HG02571 (cell line): Measurements from ENCODE around the gene PKP2.
"Not testable (repeated sequence)": the region's sequence is repeated elsewhere in the genome, so short reads cannot be mapped to it uniquely, and the experiment has no call there.

Source experiments
- ATAC-seq: cut with Tn5 transposase; IDR thresholded peaks from one replicate; pipeline ENCODE4 v1.9.1; 2021; ENCODE audit warnings: mild to moderate bottlenecking, moderate library complexity; ENCODE audit not compliant: unreplicated experiment

PKP2 gene

DNA sequence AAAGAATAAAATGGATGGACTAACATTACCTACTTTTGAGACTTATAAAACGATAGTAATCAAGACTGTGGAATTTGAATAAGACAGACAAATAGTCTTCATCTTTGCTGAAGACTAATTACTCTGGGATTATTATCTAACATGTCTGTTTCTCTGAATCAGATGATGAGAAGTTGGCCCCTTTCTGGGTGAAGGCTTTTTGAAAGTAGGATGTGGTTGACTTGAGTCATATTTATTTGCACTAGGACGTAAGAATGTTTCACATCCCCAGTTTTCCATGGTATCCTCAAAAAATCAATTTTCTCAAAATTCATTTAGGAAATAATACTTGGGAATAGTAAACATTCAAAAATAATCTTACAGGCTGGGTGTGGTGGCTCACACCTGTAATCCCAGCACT is 31.8 kb downstream of the PKP2 start:
- ATAC-seq: no peak

DNA sequence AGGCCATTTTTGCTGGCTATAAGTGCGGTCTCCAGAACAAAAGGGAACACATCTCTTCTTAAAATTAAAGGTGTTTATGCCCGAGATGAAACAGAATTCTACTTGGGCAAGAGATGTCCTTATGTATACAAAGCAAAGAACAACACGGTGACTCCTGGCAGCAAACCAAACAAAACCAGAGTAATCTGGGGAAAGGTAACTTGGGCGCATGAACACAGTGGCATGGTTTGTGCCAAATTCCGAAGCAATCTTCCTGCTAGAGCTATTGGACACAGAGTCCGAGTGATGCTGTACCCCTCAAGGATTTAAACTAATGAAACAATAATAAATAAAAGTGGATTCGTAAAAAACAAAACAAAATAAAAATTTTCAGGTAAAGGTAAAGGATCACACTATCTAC is 33.4 kb downstream of the PKP2 start:
- no peak for ATAC-seq

DNA sequence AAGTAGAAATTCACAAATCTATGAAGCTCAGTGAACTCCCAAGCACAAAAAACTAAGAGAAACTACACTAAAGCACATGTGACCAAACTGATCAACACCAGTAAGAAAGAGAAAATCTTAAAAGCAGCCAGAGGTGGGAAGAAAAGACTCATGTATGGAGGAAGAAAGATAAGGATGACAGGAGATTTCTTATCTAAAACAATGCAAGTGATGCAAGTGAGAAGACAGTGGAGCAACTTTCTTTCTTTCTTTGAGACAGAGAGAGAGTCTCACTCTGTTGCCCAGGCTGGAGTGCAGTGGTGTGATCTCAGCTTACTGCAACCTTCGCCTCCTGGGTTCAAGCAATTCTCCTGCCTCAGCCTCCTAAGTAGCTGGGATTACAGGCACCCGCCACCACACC is 34.9 kb downstream of the PKP2 start:
- ATAC-seq: not testable (repeated sequence)

DNA sequence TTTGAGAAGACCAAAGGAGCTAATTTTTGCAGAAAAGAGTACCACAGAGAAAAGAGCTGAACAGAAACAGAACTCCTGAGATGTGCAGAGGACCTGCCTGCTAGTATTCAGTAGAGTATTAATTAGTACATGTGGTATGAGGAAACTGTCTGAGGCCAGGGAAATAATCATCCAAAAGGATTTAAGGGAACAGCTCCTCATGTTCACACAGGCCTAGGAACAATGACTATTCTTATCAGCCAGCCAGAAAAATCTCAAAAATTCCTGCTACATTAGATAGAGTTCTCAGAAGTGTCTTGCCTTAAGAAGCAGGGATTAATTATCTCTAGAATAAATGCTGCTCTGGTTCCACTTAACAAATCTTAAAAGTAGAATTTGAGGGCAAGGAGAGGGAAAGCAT is 36.4 kb downstream of the PKP2 start:
- ATAC-seq: no peak

DNA sequence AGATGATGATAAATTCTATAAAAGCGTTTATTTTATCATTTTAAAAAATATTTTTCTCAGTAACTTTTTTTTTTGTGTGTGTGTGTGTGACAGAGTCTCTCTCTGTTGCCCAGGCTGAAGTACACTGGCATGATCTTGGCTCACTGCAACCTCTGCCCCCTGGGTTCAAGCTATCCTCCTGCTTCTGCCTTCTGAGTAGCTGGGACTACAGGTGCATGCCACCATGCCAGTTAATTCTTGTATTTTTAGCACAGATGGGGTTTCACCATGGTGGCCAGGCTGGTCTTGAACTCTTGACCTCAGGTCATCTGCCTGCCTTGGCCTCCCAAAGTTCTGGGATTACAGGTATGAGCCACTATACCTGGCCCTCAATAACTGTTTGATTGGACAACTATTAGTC is 37.2 kb downstream of the PKP2 start:
- ATAC-seq: no peak

DNA sequence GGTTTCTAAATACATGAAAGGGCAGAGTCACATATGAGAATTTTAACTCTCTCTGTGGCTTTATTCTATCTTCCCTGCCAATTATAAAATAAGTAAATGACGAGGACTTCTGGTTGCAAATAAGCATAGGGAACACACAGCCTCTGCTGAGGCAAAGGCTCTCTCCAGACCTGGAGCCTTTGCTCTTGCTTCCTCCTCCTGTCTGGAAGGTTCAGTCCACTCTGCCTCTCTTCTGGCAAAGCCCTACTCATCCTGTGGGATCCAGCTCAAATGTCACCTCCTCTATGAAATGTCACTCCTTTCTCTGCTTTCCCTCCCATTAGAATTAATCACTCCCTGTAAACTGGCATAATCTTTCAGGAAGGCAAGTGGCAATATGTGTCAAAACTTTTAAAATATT is 41.9 kb downstream of the PKP2 start:
- no peak for ATAC-seq

DNA sequence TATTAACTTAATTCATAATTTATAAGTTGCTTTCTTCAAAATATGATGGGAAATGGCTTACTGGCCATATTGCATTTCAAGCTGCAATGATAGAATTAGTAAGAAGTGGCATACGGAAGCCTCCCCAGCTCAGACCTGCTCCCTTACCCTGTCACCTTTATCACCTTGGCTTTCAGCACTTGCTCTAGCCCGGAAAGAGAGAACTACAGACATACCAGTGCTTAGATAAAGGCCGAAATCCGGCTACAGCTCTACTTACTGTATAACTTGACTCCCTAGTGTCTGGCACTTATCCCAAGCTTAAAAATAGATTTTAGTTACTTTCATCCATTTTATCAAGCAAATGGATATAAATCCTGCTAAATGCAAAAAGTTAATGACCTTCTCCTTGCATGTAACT is 42.5 kb downstream of the PKP2 start:
- no peak for ATAC-seq

DNA sequence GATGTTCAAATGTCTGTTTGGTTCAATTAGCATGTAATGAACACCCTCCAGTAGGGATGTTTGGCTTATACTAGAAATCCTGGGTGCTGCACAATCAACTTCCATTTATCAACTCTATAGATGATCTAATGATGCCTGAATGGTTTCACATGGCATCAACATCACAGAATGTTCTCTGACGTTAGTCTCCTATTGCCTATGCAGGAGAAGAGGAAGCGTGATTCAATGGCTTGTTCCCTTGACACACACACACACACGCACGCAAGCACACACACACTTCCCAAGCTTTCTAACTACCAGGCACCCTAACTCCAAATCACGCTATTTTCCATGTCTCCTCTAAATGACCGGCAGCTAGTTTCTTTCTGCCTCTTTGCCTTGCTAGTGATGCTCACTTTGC is 49.3 kb downstream of the PKP2 start:
- ATAC-seq: no peak

DNA sequence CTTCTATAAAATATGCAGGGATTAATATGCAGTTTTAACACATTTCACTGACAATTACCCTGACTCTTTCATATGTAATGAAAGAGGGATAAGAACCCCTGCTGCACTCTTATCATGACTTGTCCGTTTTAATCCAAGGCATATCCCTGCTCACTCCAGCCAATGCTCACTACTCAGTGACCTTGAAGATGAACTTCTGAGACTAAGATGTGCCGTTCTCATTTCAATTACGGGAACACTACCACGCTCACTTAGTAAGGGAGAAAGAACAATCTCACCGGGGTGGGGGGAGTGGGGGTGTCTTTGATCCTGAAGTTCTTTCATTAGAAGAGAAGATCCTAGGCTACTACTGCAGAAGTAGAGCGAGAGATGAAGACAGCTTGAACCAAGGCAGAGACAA is 50.5 kb downstream of the PKP2 start:
- ATAC-seq: no peak

DNA sequence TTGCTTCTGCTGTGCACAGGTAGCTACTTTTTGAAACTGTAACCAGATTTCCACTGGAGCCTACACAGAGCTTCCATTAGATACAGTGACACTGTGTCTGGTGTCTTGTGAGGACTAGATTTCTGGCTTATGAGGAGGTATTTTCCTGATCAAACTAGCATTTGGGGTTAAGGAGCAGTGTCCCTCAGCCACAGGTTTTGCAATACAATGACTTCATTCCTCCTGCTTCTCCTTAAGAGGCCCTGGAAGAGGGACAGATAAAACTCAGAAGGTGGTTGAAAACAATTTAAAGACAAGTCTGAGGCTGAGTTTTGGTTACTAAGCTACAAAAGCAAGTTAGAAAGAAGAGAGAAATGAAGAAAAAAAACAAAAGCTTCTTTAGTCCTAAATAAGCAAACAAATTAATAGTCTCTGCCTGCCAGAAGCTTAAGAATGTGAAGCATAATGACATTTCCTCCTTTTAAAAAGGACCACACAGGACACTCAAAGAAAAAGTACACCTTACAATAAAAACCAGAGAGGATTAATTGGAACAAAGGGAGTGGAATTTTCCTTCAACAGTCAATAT is 53.0 kb downstream of the PKP2 start:
- ATAC-seq: no peak

DNA sequence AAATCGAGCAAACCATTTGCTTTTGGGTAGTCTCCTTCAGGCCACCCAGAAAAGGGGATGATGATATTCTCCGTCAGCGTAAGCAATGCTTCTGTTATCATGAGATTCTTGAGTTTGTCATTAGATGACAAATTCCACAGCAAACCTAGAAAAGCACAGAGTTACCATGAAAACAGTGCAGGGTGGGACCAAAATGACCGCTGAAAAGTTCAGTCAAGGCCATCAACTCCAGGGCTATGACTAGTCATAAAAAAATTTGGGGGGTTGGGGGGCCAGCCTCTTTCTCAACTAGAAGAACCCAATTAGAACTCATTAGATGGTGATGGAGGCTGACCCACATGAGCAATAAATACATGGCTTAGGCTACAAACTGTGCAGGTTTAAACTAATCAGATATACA is 55.5 kb downstream of the PKP2 start:
- no peak for ATAC-seq

DNA sequence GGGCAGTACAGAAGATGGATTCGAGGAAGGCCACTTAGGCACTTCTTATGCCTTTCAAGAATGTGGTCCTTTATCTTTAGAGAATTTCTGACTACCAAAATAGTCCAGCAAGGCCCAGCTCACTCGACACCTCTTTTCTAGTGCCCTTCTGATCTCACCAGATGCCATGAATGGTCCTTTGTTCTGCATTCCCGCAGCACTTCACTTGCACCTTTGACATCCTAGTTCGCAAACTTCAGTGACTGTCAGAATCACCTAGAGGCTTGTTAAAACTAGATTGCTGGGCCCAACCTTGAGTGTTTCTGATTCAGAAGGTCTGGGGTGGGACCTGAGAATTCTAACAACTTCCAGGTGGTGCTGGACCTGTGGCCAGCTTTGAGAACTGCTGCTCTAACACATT is 56.7 kb downstream of the PKP2 start:
- no peak for ATAC-seq

DNA sequence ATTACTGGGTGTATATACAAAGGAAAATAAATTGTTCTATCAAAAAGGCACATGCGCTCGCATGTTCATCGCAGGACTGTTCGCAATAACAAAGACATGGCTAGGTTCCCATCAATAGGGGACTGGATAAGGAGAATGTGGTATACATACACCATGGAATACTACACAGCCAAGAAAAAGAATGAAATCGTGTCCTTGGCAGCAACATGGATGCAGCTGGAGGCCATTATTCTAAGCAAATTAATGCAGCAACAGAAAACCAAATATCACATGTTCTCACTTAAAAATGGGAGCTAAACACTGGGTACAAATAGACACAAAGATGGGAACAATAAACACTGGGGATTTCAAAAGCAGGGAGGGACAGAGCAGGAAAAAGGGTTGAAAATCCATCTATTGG is 58.6 kb downstream of the PKP2 start:
- ATAC-seq: no peak

DNA sequence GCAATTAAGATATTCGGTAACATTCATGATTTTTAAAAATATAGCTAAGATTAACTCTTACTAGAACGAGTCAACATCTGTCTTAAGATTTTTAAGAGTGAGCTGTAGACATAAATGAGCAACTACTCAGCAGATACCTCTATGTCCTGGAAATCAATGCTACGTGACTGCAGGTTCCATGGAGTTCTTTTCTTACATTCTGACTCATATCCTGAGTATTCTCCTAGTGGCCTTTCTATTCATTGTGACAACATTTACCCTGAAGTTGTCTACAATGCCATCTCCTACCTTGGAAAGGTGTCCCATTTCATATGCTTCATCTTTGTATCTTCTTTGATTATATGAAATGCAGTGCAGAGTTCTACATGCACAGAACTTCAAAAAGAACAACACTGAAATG is 59.9 kb downstream of the PKP2 start:
- ATAC-seq: no peak

DNA sequence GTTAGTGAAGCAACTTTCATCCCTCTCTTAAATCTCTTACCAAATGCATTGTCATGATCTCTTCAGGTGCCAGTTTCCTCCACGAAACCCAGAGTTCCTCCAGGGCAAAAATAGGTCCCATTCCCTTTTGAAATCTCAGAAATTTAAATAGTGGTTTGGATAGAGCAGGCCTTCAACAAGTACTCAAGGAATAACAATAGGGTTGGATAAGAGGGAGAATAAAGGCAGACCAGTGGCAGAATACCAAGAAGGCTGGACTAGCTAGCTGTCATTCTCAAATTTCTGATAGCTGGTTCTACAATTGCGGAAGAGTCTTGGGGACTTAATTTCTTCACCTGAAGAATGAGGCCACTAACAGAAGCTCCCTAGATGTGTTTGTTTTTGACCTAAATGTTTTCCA is 62.5 kb downstream of the PKP2 start:
- ATAC-seq: no peak

DNA sequence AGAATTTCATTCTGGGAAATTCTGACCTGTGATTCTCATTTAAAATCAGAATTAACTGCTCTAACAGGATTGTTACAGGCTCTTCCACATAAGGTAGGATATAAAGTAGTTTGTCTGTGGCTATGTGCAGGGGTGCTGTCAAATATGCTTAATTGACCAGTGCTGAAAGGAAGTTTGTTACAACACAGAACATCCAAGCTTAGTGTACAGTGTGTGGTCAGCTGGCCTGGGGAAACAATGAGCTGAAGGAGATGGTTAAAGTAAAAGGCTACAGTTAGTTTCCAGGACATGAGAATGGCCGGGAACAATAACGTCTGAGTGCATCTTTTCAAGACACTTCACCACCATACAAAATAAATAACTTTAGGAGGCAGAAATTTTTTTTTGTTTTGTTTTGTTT is 68.0 kb downstream of the PKP2 start:
- ATAC-seq: no peak

DNA sequence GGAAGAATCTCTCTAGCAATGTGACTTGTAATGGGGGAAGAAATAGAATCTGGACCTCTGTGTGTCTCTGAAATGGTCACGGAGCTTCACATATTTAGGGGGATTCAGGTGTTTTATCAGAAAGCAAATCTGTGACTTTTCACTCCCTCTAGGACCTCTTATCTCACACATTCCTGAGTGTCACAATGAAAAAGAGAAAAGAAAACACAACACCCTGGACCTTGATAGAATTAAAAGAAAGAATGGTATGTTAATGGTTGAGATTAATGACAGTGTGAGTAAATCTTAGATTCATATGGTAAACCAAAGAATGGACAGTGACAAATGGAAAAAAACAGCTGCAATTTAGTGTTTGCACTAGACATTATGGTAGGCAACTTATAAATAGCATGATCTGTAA is 68.5 kb downstream of the PKP2 start:
- no peak for ATAC-seq

DNA sequence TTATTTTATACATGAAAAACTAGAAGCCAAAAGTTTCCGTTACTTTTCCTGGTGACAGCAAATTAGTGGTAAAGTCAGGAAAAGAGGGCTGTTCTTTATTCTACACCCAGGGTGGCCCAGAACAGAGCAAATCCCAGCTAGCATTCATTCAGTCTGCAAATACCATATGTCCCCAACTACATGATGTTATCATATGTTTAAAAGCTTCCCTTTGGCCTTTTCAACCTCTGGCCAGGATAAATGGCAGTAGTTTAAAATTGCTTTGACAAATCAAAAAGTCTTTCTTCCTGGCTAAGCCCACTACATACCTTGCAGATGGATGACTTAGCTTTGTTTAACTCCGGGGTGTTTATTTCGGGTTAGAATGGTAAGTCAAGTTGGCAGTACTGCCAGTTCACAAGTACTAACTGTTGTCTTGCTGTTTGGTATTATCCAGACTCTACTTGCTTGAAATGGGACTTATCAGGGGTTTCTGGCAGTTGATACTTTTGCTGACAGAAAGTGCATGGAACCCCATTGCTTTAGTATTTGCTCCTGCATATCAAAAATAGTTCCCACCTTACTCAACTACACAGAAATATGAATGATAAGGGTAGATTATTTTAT is 69.7 kb downstream of the PKP2 start:
- no peak for ATAC-seq

DNA sequence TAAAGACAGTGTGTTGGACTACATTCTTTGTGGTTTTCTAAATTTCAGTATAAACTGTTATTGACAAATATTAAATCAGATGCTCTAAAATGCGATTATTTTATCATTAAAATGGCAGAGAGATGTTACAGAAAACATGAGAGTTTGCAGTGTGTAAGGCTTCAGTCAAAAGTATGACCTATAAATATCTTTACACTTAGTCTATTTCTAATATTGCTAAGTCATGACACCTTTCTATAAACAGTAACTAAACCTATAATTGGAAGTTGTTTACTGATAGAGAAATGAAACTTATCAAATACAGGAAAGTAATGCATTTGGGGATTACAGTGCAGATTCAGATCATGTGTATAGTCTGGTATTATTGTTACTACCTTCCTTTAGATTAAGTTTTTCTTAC is 72.0 kb downstream of the PKP2 start:
- ATAC-seq: no peak

DNA sequence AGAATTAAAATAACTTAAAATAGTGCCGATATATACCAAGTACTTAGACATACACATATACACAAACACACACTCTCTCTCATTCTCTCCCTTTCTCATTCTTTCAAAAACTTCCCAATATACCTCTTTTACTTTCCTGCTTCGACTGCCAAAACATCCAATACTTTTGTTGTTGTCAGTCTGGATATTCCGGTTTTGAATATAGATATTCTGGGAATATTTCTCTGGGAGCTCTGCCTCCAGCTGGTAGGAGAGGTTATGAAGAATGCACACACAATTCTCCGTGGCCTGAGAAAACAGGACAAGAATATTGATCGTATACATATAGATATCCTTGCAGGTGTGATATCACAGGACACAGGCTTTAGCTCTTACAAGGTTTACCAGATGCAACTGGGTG is 74.2 kb downstream of the PKP2 start:
- ATAC-seq: no peak

DNA sequence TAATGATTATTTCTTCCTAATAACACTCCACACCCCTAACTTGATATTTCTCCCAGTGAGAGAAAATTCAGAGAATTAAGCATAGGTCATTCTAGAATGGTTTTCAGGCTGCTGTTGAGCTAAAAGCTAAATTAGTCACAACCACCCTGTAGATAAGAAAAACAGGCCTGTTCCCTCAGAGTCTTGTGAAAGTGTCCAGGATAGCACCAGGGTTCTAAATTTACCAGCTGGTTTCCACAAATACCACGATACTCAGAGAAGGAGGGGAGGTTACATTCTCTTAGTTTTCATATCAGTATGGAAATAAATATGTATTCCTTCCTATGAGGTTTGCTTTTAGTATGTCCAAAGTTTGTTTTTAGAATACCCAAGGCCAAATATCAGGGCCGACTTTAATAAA is 74.9 kb downstream of the PKP2 start:
- ATAC-seq: no peak

DNA sequence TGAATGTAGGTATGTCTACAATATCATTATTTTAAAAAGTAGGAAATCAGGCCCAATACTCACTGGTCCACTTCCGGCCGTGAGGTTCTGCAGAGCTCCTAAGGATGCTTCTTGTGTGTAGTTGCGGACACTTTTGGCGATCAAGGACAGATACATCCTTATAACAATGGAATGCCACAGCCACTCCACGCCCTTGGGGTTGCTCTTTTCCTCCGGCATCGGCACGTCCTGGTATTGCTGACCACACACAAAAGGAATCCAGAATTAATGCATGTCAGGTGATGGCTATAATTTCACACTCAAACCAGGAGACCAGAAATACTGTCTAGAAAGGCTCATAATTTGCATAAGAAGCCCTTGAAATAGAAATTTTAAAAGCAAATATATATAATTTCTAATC is 75.3 kb downstream of the PKP2 start:
- ATAC-seq: no peak

DNA sequence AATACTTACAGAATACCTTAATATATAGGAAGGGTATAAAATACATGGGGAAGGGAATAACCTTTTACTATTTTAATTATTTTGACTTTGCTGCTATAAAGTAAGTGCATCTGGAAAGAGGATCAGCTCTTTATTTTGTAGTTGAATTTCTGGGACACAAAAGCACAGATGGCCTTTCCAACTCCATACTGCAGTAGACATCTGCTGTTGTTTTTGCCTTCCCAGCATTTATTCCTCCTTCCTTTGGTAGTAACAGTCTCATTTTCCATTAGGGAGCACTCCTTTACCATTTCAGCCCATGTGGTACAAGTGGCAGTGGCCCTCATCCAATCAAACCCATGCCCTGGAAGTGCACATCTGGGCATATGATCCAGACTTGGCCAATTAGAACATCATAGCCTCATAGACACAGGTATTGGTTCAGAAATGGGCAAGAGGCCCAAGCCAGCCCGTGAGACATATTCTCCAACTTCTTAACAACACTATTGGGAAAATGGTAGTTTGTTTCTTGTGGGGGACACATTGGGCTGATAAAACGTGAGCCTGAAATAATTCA is 76.1 kb downstream of the PKP2 start:
- no peak for ATAC-seq
